Measurements from ENCODE around the gene XXYLT1. TPM values are rescaled to one million over a fixed set of nuclear protein-coding genes. Genes with fewer than 3 reads are reported as not detected.

The XXYLT1 gene
- total RNA-seq, 4 donors from 2014 or later, result 14.1 to 23.7 (median 15.4) TPM

DNA sequence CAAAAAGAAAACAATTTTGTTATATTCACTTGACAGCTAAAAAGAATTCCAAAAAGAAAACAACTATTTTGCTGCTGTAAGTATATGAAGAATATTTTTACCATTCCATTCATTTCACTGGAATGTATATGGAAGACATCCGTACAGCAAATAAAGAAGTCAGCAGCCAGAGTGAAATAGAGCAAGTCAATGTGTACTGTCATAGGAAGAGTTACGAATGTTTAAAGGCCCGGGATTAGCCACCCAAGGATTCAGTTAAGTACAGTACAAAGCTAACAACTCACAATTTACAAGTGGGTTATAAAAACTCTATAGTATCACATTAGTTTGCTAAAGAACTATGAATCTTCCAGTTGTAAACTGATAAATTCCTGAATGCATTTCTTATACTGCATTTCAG lies 14.4 kb upstream of the XXYLT1 start:
- H3K36me3 ChIP-seq, result peaks cover 0 to 83% (median 8%) of the 10 kb centered on the region in 3 donors
- no peaks in the 10 kb centered on the region for H3K9me3 ChIP-seq
- peaks cover 0 to 16% (median 0%) of the 10 kb centered on the region in 3 donors for H3K4me1 ChIP-seq
- intact Hi-C loops (cut with DNase I), result no loop called here
- 88 to 92% methylated on average over 3 of the region's 3 CpGs for WGBS, 2 donors
- DNase-seq, result no peak
- no peak overlapping the region for H3K27ac ChIP-seq
- TF ChIP-seq, protein P1, sequence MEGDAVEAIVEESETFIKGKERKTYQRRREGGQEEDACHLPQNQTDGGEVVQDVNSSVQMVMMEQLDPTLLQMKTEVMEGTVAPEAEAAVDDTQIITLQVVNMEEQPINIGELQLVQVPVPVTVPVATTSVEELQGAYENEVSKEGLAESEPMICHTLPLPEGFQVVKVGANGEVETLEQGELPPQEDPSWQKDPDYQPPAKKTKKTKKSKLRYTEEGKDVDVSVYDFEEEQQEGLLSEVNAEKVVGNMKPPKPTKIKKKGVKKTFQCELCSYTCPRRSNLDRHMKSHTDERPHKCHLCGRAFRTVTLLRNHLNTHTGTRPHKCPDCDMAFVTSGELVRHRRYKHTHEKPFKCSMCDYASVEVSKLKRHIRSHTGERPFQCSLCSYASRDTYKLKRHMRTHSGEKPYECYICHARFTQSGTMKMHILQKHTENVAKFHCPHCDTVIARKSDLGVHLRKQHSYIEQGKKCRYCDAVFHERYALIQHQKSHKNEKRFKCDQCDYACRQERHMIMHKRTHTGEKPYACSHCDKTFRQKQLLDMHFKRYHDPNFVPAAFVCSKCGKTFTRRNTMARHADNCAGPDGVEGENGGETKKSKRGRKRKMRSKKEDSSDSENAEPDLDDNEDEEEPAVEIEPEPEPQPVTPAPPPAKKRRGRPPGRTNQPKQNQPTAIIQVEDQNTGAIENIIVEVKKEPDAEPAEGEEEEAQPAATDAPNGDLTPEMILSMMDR (IDR thresholded peaks at IDR 0.05), result no peak
- no peak for TF ChIP-seq POLR2A (IDR thresholded peaks at IDR 0.05)
- H3K27me3 ChIP-seq, result no peaks in the 10 kb centered on the region
- H3K4me3 ChIP-seq, result no peak overlapping the region

DNA sequence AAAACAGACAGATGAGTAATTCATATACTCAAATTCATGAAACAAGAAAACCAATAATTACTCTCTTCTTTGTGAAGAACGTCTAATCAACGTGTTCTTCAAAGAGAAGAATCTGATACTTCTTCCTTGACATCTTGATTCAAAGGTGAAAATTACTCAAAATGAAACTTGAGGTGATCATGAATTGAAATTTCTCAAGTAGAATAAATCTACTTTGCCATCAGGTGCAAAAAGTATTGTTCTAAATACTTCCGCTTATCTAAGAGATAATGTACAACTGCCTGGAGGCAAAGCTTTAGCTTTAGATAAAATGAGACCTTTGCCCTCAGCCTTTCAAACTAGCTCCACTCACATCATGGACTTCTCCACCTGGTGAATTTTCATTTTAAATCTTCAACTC lies 13.9 kb upstream of the XXYLT1 start:
- H3K27ac ChIP-seq, result no peak overlapping the region
- H3K9me3 ChIP-seq, result no peaks in the 10 kb centered on the region
- H3K36me3 ChIP-seq, result peaks cover 0 to 83% (median 8%) of the 10 kb centered on the region in 3 donors
- H3K4me1 ChIP-seq, result peaks cover 0 to 16% (median 0%) of the 10 kb centered on the region in 3 donors
- no peak overlapping the region for H3K4me3 ChIP-seq
- TF ChIP-seq POLR2A (IDR thresholded peaks at IDR 0.05), result no peak
- TF ChIP-seq, protein P1 (IDR thresholded peaks at IDR 0.05), result no peak
- intact Hi-C loops (cut with DNase I), result no loop called here
- 75 to 78% methylated on average over 3 of the region's 3 CpGs for WGBS, 2 donors
- H3K27me3 ChIP-seq, result no peaks in the 10 kb centered on the region
- DNase-seq, result no peak

- intact Hi-C loops (cut with DNase I), result no loop called here
- H3K27me3 ChIP-seq, result no peaks in the 10 kb centered on the region
- peaks cover 0 to 16% (median 0%) of the 10 kb centered on the region in 3 donors for H3K4me1 ChIP-seq
- peak overlapping the region in 3 of 4 donors; percentile 43 to 67 (median 44) for H3K27ac ChIP-seq
- H3K4me3 ChIP-seq, result no peak overlapping the region
- H3K36me3 ChIP-seq, result peaks cover 0 to 83% (median 6%) of the 10 kb centered on the region in 3 donors
- TF ChIP-seq, protein P1 (IDR thresholded peaks at IDR 0.05), result no peak
- no peak for TF ChIP-seq POLR2A (IDR thresholded peaks at IDR 0.05)
- H3K9me3 ChIP-seq, result no peaks in the 10 kb centered on the region
- no peak for DNase-seq
- WGBS, 2 donors, result 36 to 54% methylated on average over 2 to 7 of the region's 8 CpGs
Measured at GRCh38 chr3:195282961-195283360, 12.0 kb upstream of the XXYLT1 start.

DNA sequence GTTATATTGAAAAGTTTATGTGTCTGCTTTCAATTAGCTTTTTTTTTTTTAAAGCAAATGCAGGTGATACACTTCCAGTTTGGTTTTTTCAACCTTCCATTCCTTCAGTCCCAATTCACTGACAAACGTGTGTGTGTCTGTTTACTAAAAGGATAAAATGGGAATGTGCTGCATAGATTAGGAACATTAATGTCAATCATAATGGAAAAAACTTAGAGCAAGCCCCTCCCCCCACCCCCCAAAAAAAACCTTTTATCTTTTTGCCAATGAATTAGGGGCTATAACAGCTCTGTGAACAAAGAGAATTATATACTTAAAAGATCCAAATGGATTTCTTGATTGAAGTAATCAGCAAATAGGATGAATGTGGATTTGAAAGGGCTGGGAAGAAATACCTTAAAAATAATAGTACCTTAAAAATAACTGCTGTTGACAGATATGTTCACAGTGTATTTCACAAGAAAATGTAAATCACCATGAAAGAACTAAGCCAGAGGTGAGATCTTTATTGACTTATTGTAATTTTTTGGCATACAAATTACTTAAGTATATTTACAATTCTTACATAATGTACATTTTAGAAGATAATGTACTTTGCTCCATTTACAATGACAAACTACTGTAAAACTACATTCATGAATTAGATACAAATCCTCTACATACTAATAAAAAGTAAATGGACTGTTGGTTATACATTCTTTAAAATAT lies 3.5 kb upstream of the XXYLT1 start:
- intact Hi-C loops (cut with DNase I), result no loop called here
- Histone ChIP-seq H3K9me3 (no peaks in the 10 kb centered on the region), H3K27me3 (no peaks in the 10 kb centered on the region), H3K27ac (no peak overlapping the region), H3K4me1 (peaks cover 12 to 22% (median 17%) of the 10 kb centered on the region in 3 donors), H3K36me3 (peaks cover 0 to 42% (median 0%) of the 10 kb centered on the region in 3 donors), H3K4me3 (no peak overlapping the region)
- TF ChIP-seq, protein P1 (IDR thresholded peaks at IDR 0.05), result no peak
- TF ChIP-seq POLR2A (IDR thresholded peaks at IDR 0.05), result no peak
- DNase-seq, result no peak
- WGBS, 2 donors, result 23 to 43% methylated on average over 1 of the region's 1 CpG

- intact Hi-C loops (cut with DNase I), result loop anchor here (2.0 kb wide), 1 partner anchor 247 kb away; no protein-coding TSS in a partner anchor
- H3K9me3 ChIP-seq, result no peaks in the 10 kb centered on the region
- peak overlapping the region; percentile 56 to 90 (median 76) for H3K4me3 ChIP-seq
- TF ChIP-seq, protein P1 (IDR thresholded peaks at IDR 0.05), result peak; percentile 93 to 99 (median 97)
- no peak for TF ChIP-seq POLR2A (IDR thresholded peaks at IDR 0.05)
- 0 to 2% methylated on average over 8 to 9 of the region's 30 CpGs for WGBS, 2 donors
- no peaks in the 10 kb centered on the region for H3K27me3 ChIP-seq
- DNase-seq, result peak; percentile 34
- H3K4me1 ChIP-seq, result peaks cover 19 to 32% (median 25%) of the 10 kb centered on the region in 3 donors
- H3K36me3 ChIP-seq, result peaks cover 0 to 15% (median 0%) of the 10 kb centered on the region in 3 donors
- peak overlapping the region; percentile 82 to 95 (median 86) for H3K27ac ChIP-seq
Measured at GRCh38 chr3:195271410-195272243, 668 bp upstream of the XXYLT1 start.
